GM23338 (cell line): ENCODE data around the gene GBX1.

Source experiments
- CREB1 ChIP-seq: fragments of 250-450 bp; sonication (Bioruptor Pico); IDR thresholded peaks from 2 replicates; pipeline ENCODE4 v1.5.0; 2020; ENCODE audit warnings: low read depth, mild to moderate bottlenecking, moderate library complexity
- EZH2 ChIP-seq: fragments of 200-600 bp; sonication (generic); IDR thresholded peaks from one replicate; pipeline ENCODE4 v1.8.0; 2017; ENCODE audit warnings: antibody characterized with exemption, mild to moderate bottlenecking, low read depth; ENCODE audit not compliant: unreplicated experiment
- EZH2phosphoT487 ChIP-seq: fragments of 200-600 bp; sonication (generic); IDR thresholded peaks from one replicate; pipeline ENCODE4 v1.8.1; 2018; ENCODE audit warnings: antibody characterized with exemption; ENCODE audit not compliant: unreplicated experiment
- JUNB ChIP-seq: IDR thresholded peaks from one replicate; pipeline ENCODE4 v1.6.1; 2016; ENCODE audit warnings: antibody characterized with exemption; ENCODE audit not compliant: unreplicated experiment
- NANOG ChIP-seq: IDR thresholded peaks from 2 replicates; pipeline ENCODE4 v1.6.1; 2016; ENCODE audit warnings: antibody characterized with exemption, borderline replicate concordance
- POLR2AphosphoS5 ChIP-seq: IDR thresholded peaks from 2 replicates; pipeline ENCODE4 v1.6.1; 2016; ENCODE audit warnings: antibody characterized with exemption, low read depth
- ZNF114 ChIP-seq: fragments of 250-450 bp; sonication (Bioruptor Pico); IDR thresholded peaks from 2 replicates; pipeline ENCODE4 v1.5.0; 2020; ENCODE audit warnings: mild to moderate bottlenecking, moderate library complexity
- TF ChIP-seq, protein P1 (sequence below), 2 experiments: fragments of 200-600 bp in 1 of 2; sonication (generic) in 1 of 2; conservative IDR thresholded peaks; 2 replicates each; pipeline versions ENCODE4 v1.5.1 to v1.6.1; 2016 to 2017; ENCODE audit warnings: antibody characterized with exemption in 2 of 2, low read depth in 2 of 2, mild to moderate bottlenecking in 2 of 2, moderate library complexity in 1 of 2
- TF ChIP-seq, protein P2 (sequence below): fragments of 250-450 bp; sonication (Bioruptor Pico); IDR thresholded peaks from 2 replicates; pipeline ENCODE4 v1.5.0; 2020; ENCODE audit warnings: mild to moderate bottlenecking, moderate library complexity
- TF ChIP-seq, protein P3 (sequence below): IDR thresholded peaks from one replicate; pipeline ENCODE4 v1.6.1; 2018; ENCODE audit warnings: antibody characterized with exemption; ENCODE audit not compliant: unreplicated experiment

DNA sequence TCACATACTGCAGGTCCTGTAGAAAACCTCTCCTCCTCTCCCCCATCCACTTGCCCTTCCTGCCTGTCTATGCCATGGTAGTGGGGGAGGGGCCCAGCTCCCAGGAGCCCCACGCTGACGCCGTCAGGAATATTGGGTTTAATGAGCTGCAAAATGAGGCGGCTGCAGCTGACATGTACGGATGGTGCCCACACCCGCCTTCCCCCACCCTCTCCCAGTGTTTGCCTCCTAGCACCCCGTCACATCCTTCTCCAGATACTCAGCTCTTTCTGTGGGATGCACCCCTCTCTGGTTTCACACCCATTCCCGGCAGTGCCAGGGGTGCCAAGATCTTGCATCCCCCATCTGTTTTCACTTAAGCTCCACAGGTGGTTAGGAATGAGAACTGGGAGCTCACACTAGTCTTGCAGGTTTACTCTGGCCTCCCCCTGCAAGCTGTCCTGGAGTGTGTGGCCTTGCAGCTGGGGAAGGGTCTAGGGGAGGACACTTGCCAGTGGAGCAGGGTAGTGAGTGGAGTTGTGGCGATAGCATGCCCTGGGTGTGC is 26.1 kb downstream of the GBX1 start:
- TF ChIP-seq, protein P1, sequence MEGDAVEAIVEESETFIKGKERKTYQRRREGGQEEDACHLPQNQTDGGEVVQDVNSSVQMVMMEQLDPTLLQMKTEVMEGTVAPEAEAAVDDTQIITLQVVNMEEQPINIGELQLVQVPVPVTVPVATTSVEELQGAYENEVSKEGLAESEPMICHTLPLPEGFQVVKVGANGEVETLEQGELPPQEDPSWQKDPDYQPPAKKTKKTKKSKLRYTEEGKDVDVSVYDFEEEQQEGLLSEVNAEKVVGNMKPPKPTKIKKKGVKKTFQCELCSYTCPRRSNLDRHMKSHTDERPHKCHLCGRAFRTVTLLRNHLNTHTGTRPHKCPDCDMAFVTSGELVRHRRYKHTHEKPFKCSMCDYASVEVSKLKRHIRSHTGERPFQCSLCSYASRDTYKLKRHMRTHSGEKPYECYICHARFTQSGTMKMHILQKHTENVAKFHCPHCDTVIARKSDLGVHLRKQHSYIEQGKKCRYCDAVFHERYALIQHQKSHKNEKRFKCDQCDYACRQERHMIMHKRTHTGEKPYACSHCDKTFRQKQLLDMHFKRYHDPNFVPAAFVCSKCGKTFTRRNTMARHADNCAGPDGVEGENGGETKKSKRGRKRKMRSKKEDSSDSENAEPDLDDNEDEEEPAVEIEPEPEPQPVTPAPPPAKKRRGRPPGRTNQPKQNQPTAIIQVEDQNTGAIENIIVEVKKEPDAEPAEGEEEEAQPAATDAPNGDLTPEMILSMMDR (conservative IDR thresholded peaks at IDR 0.05; ENCODE audit: low read depth in 2 of 2): no peak
- TF ChIP-seq POLR2AphosphoS5 (no peak), EZH2phosphoT487 (no peak), JUNB (no peak), EZH2 (no peak), NANOG (no peak), CREB1 (no peak), ZNF114 (CRISPR knock-in tag) (no peak)
- TF ChIP-seq, protein P2, sequence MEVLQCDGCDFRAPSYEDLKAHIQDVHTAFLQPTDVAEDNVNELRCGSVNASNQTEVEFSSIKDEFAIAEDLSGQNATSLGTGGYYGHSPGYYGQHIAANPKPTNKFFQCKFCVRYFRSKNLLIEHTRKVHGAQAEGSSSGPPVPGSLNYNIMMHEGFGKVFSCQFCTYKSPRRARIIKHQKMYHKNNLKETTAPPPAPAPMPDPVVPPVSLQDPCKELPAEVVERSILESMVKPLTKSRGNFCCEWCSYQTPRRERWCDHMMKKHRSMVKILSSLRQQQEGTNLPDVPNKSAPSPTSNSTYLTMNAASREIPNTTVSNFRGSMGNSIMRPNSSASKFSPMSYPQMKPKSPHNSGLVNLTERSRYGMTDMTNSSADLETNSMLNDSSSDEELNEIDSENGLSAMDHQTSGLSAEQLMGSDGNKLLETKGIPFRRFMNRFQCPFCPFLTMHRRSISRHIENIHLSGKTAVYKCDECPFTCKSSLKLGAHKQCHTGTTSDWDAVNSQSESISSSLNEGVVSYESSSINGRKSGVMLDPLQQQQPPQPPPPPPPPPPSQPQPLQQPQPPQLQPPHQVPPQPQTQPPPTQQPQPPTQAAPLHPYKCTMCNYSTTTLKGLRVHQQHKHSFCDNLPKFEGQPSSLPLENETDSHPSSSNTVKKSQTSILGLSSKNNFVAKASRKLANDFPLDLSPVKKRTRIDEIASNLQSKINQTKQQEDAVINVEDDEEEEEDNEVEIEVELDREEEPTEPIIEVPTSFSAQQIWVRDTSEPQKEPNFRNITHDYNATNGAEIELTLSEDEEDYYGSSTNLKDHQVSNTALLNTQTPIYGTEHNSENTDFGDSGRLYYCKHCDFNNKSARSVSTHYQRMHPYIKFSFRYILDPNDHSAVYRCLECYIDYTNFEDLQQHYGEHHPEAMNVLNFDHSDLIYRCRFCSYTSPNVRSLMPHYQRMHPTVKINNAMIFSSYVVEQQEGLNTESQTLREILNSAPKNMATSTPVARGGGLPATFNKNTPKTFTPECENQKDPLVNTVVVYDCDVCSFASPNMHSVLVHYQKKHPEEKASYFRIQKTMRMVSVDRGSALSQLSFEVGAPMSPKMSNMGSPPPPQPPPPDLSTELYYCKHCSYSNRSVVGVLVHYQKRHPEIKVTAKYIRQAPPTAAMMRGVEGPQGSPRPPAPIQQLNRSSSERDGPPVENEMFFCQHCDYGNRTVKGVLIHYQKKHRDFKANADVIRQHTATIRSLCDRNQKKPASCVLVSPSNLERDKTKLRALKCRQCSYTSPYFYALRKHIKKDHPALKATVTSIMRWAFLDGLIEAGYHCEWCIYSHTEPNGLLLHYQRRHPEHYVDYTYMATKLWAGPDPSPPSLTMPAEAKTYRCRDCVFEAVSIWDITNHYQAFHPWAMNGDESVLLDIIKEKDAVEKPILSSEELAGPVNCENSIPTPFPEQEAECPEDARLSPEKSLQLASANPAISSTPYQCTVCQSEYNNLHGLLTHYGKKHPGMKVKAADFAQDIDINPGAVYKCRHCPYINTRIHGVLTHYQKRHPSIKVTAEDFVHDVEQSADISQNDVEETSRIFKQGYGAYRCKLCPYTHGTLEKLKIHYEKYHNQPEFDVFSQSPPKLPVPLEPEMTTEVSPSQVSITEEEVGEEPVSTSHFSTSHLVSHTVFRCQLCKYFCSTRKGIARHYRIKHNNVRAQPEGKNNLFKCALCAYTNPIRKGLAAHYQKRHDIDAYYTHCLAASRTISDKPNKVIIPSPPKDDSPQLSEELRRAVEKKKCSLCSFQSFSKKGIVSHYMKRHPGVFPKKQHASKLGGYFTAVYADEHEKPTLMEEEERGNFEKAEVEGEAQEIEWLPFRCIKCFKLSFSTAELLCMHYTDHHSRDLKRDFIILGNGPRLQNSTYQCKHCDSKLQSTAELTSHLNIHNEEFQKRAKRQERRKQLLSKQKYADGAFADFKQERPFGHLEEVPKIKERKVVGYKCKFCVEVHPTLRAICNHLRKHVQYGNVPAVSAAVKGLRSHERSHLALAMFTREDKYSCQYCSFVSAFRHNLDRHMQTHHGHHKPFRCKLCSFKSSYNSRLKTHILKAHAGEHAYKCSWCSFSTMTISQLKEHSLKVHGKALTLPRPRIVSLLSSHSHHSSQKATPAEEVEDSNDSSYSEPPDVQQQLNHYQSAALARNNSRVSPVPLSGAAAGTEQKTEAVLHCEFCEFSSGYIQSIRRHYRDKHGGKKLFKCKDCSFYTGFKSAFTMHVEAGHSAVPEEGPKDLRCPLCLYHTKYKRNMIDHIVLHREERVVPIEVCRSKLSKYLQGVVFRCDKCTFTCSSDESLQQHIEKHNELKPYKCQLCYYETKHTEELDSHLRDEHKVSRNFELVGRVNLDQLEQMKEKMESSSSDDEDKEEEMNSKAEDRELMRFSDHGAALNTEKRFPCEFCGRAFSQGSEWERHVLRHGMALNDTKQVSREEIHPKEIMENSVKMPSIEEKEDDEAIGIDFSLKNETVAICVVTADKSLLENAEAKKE (CRISPR knock-in tag): no peak
- TF ChIP-seq, protein P3, sequence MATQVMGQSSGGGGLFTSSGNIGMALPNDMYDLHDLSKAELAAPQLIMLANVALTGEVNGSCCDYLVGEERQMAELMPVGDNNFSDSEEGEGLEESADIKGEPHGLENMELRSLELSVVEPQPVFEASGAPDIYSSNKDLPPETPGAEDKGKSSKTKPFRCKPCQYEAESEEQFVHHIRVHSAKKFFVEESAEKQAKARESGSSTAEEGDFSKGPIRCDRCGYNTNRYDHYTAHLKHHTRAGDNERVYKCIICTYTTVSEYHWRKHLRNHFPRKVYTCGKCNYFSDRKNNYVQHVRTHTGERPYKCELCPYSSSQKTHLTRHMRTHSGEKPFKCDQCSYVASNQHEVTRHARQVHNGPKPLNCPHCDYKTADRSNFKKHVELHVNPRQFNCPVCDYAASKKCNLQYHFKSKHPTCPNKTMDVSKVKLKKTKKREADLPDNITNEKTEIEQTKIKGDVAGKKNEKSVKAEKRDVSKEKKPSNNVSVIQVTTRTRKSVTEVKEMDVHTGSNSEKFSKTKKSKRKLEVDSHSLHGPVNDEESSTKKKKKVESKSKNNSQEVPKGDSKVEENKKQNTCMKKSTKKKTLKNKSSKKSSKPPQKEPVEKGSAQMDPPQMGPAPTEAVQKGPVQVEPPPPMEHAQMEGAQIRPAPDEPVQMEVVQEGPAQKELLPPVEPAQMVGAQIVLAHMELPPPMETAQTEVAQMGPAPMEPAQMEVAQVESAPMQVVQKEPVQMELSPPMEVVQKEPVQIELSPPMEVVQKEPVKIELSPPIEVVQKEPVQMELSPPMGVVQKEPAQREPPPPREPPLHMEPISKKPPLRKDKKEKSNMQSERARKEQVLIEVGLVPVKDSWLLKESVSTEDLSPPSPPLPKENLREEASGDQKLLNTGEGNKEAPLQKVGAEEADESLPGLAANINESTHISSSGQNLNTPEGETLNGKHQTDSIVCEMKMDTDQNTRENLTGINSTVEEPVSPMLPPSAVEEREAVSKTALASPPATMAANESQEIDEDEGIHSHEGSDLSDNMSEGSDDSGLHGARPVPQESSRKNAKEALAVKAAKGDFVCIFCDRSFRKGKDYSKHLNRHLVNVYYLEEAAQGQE: no peak
